ENCODE measurements around the gene TM4SF4. TPM values are rescaled to one million over a fixed set of nuclear protein-coding genes. Genes with fewer than 3 reads are reported as not detected.

Gene TM4SF4
- total RNA-seq, 4 donors from 2014 or later: 0.24 to 0.65 TPM; not detected in 2

DNA sequence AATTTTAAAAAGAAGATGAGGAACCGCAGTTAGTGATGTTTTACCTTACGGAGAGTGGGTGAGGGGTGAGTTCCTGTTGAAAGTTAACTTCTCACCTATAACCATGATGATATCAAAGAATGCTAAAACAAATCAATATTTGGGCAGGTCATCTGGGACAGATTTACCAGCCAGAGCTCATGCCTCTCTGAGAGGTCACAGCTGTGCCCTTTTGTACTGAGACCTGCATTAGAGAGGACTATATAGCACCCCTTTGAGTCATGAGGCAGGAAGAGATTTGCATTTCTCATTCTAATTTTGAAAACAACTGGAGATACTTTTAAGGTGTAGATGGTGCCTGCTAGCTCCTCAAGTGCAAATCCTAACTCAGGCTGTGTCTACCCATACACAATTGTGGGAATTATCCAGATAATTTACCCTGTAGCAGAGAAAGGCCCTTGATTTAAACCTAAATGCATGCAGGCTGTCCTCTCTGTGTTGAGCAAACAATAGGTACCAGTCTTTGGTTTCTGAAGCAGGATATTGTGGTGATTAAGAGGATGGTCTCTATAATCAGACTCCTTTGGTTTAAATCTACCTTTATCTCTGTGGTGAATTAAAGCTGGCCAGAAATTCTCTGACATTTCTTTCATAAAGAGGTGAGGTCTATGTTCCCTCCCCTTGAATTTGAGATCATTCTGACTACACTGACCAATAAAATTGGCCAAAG lies 5.8 kb upstream of the TM4SF4 start:
- ATAC-seq (ENCODE audit: low FRiP score): no peak
- DNase-seq (ENCODE audit: low spot score): no peak
- TF ChIP-seq, protein P1, sequence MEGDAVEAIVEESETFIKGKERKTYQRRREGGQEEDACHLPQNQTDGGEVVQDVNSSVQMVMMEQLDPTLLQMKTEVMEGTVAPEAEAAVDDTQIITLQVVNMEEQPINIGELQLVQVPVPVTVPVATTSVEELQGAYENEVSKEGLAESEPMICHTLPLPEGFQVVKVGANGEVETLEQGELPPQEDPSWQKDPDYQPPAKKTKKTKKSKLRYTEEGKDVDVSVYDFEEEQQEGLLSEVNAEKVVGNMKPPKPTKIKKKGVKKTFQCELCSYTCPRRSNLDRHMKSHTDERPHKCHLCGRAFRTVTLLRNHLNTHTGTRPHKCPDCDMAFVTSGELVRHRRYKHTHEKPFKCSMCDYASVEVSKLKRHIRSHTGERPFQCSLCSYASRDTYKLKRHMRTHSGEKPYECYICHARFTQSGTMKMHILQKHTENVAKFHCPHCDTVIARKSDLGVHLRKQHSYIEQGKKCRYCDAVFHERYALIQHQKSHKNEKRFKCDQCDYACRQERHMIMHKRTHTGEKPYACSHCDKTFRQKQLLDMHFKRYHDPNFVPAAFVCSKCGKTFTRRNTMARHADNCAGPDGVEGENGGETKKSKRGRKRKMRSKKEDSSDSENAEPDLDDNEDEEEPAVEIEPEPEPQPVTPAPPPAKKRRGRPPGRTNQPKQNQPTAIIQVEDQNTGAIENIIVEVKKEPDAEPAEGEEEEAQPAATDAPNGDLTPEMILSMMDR (IDR thresholded peaks at IDR 0.05): no peak

DNA sequence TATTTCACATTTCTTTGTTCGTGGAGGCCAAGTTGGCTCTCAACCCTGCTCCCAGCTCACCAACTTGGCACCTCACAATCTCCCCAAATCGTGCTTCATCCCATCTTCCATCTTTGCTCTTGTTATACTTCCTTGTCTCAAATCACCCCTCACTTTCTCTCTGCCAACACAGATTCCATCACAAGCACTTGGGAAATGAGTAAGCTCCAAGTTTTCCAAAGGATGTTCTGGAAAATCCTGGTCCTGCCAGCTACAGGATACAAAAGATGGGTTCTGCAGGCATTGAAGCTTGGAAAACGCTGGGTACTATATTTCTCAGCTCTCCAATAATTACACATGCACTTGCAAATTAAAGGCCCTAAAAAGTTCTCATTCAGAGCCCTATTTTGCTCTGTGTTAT lies 4.1 kb upstream of the TM4SF4 start:
- ATAC-seq (ENCODE audit: low FRiP score) (no peak), DNase-seq (ENCODE audit: low spot score) (no peak)
- TF ChIP-seq, protein P1 (IDR thresholded peaks at IDR 0.05): no peak

DNA sequence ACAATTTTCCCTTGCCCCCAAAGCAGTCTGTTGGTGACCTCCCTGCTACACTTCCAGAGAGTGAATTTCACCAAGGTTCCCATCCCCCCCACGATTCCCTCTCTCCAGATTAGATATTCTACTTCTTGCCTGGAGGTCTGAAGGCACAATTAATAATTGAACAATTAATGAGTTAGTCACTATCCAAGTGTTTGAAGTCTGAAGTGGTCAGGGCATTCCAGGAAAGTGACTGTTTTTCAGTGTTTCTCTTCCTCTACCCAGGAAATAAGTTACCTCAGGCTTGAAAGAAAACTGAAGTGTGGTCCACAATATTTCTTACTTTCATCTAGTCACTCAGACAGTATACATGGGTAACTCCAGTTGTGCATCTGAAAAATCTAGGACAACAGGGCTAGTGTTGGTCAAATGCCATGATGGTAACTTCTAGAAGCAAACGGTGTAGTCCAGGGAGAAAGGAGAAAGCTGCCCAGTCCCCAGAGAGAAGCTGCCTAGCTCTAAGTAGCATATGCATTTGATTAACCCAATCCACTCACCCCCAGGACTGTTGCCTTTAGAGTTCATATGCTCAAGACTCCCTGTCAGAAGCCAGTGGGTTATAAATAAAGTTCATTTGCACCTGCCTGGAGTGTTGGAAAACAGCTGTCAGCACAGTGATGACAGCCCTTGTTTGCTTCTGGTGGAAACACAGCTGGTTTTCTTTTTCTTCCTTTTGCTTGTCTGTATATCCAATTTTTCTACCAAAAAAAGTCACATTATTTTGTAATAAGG lies 2.3 kb upstream of the TM4SF4 start:
- no peak for ATAC-seq (ENCODE audit: low FRiP score)
- DNase-seq (ENCODE audit: low spot score): no peak
- TF ChIP-seq, protein P1 (IDR thresholded peaks at IDR 0.05): no peak

DNA sequence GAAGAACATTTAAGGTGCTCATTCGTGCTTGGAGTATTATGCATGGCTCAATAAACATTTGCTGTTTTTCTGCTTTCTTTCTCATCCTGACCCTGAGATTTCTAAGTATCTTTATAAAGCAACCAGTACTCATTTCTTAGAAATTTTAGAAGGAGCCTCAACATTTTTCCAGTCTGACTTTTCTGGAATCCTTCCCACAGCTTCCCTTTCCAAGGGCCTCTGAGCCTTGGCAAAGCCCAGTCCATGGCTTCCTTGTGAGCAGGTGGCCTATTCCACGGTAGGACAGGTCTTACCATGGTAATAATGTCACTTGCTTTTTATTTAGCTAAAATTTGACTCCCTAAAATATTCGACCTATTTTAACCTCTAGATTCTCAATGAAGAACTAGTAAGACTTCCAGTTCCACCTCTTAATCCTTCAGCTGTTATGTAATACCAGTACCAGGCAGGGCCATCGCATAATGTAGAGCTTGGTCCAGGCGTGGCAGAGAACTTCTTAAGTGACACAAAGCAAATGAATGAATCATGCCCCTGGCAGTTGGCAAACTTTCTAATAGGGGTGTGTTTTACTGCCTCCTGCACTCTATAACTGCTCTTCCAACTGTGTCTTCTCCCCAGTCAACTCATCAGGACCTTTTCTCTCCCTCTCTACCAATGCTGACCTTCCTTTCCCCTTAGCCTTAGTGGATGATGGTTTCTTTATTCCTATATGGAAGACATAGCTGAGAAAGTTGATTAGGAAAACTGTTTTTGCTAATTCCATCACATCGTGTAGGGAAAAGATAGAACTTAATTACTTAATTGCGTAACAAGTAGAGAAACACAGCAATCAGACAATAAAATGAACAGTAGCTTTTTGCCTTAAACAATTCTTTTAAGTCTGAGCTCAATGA lies 894 bp upstream of the TM4SF4 start:
- ATAC-seq (ENCODE audit: low FRiP score): peak; percentile 94
- TF ChIP-seq, protein P1 (IDR thresholded peaks at IDR 0.05): no peak
- DNase-seq (ENCODE audit: low spot score): peak; percentile 38

DNA sequence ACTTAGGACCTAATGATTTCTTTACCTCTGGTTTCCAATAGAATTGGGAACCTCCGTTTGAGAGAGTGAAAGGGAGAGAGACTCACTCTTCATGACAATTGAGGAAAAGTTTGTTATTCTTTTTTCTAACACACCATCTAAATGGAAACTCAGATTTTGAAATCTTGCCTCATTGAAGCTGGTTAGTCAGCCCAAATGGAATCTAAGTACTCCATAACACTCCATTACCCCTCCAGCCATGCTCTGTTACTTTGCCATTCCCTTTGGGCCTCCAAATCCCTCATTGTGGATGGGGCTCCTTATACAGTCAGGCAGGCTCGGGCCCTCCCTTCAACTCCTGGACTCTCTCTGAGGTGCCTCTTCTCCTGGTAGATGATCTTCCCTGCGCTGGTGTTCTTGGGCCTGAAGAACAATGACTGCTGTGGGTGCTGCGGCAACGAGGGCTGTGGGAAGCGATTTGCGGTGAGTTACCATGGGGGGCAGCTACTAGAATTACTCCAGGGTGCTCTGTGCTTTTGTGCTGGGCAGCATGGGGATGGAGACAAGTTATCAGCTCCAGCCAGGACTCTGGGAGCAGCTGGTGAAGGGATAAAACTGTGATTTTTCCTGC lies 1.1 kb downstream of the TM4SF4 start:
- ATAC-seq (ENCODE audit: low FRiP score) (no peak), DNase-seq (ENCODE audit: low spot score) (no peak)
- TF ChIP-seq, protein P1 (IDR thresholded peaks at IDR 0.05): no peak

DNA sequence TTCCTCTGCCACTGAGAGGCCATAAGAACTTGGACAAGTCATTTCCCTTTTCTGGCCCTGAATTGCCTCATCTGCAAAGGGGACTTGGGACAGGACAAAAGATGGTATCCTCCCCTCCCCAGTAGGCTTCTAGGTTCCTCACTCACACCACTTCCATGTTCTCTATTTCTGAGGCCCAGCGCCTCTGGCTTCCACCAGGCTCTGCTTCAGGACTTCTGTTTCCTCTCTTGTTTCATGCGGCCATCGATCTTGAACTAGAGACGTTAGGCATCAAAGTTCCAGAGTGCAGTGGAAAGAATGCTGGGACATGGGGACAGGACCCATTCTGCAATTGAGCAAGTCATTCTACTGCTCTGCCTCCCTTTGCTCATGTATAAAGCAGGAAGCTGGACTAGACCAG lies 1.7 kb downstream of the TM4SF4 start:
- ATAC-seq (ENCODE audit: low FRiP score) (no peak), DNase-seq (ENCODE audit: low spot score) (no peak)

More for the DNA sequence above, 1.7 kb downstream of the TM4SF4 start:
- TF ChIP-seq, protein P1 (IDR thresholded peaks at IDR 0.05): no peak
